Kidney epithelial cell (primary cell): ENCODE measurements around the gene C18orf63. TPM values are rescaled to one million over a fixed set of nuclear protein-coding genes. Genes with fewer than 3 reads are reported as not detected.

Source experiments
- DNase-seq: peaks from one replicate; pipeline ENCODE4 v3.0.0-alpha.2; 2010; ENCODE audit warnings: low read depth
- H3K27me3 ChIP-seq: 2 replicates; pipeline ENCODE4 v1.6.0; 2011; ENCODE audit warnings: low read length; ENCODE audit not compliant: control insufficient read depth, insufficient read depth
- H3K36me3 ChIP-seq: 2 replicates; pipeline ENCODE4 v1.5.1; 2011; ENCODE audit warnings: low read length; ENCODE audit not compliant: control insufficient read depth, insufficient read depth
- H3K4me3 ChIP-seq: 2 replicates; pipeline ENCODE4 v1.5.1; 2011; ENCODE audit warnings: low read depth, mild to moderate bottlenecking, control low read depth, low read length
- CTCF ChIP-seq: IDR thresholded peaks from 2 replicates; pipeline ENCODE4 v1.5.1; 2011; ENCODE audit warnings: mild to moderate bottlenecking, moderate library complexity, low read length, control low read depth, inconsistent platforms; ENCODE audit not compliant: insufficient read depth, poor library complexity, severe bottlenecking
- total RNA-seq: library from RNA; depleted of rRNA; stranded (reverse); fragments of >200 nt; gene quantifications from 2 replicates; pipeline ENCODE4 v1.2.3, GENCODE V29; 2015

The C18orf63 gene
- total RNA-seq, 1 donor from 2014 or later: not detected

- no peak for TF ChIP-seq CTCF
- H3K4me3 ChIP-seq: no peak overlapping the region
- no peaks in the 10 kb centered on the region for H3K27me3 ChIP-seq
- H3K36me3 ChIP-seq: no peaks in the 10 kb centered on the region
- no peak for DNase-seq
Measured at GRCh38 chr18:74390900-74391299, 75.3 kb downstream of the C18orf63 start.

GRCh38 chr18:74392323-74392722 is 76.7 kb downstream of the C18orf63 start:
- Histone ChIP-seq H3K36me3 (no peaks in the 10 kb centered on the region), H3K27me3 (no peaks in the 10 kb centered on the region), H3K4me3 (no peak overlapping the region)
- no peak for TF ChIP-seq CTCF
- DNase-seq: no peak

- Histone ChIP-seq H3K27me3 (no peaks in the 10 kb centered on the region), H3K4me3 (no peak overlapping the region)
- DNase-seq: no peak
Measured at GRCh38 chr18:74395006-74395405, 79.4 kb downstream of the C18orf63 start.

GRCh38 chr18:74395648-74396154 is 80.1 kb downstream of the C18orf63 start:
- no peak for DNase-seq
- no peaks in the 10 kb centered on the region for H3K36me3 ChIP-seq
- no peak for TF ChIP-seq CTCF

More at GRCh38 chr18:74395006-74395405, 79.4 kb downstream of the C18orf63 start:
- no peaks in the 10 kb centered on the region for H3K36me3 ChIP-seq
- no peak for TF ChIP-seq CTCF

GRCh38 chr18:74396171-74397169 is 80.8 kb downstream of the C18orf63 start:
- Histone ChIP-seq H3K4me3 (no peak overlapping the region), H3K27me3 (no peaks in the 10 kb centered on the region), H3K36me3 (no peaks in the 10 kb centered on the region)
- no peak for DNase-seq
- TF ChIP-seq CTCF: no peak

More at GRCh38 chr18:74395648-74396154, 80.1 kb downstream of the C18orf63 start:
- H3K27me3 ChIP-seq: no peaks in the 10 kb centered on the region
- H3K4me3 ChIP-seq: no peak overlapping the region
